Stimulated activated CD8-positive, alpha-beta memory T cell treated with anti-CD3 and anti-CD28 coated beads, Interleukin-2, amount 100 ng/mL, for 48 hours (primary cell): Measurements from ENCODE around the gene SPON1.

Experiments used
- DNase-seq, 2 donors: peaks; one replicate each; pipeline ENCODE4 v3.0.0-alpha.2; 2020; ENCODE audit warnings: low read depth in 2 of 2

Gene SPON1

GRCh38 chr11:14036469-14036868 lies 73.9 kb downstream of the SPON1 start:
- no peak for DNase-seq

- no peak for DNase-seq
Measured at GRCh38 chr11:14041040-14041439, 78.5 kb downstream of the SPON1 start.

- DNase-seq, result no peak
Measured at GRCh38 chr11:14041565-14041964, 79.0 kb downstream of the SPON1 start.

GRCh38 chr11:14042686-14043465 lies 80.4 kb downstream of the SPON1 start:
- no peak for DNase-seq

GRCh38 chr11:14044916-14045315 lies 82.4 kb downstream of the SPON1 start:
- DNase-seq, result no peak

GRCh38 chr11:14045417-14045816 lies 82.9 kb downstream of the SPON1 start:
- DNase-seq, result no peak

- DNase-seq, result no peak
Measured at GRCh38 chr11:14052198-14052597, 89.7 kb downstream of the SPON1 start.

- no peak for DNase-seq
Measured at GRCh38 chr11:14054116-14055107, 91.9 kb downstream of the SPON1 start.

- DNase-seq, result no peak
Measured at GRCh38 chr11:14055936-14056335, 93.4 kb downstream of the SPON1 start.

GRCh38 chr11:14058061-14058460 lies 95.5 kb downstream of the SPON1 start:
- no peak for DNase-seq

GRCh38 chr11:14059491-14059890 lies 97.0 kb downstream of the SPON1 start:
- DNase-seq, result no peak

GRCh38 chr11:14061721-14062120 lies 99.2 kb downstream of the SPON1 start:
- DNase-seq, result no peak

GRCh38 chr11:14065141-14065540 lies 102.6 kb downstream of the SPON1 start:
- DNase-seq, result peak in 1 of 2 donors; percentile 7

- DNase-seq, result no peak
Measured at GRCh38 chr11:14065681-14066080, 103.2 kb downstream of the SPON1 start.

GRCh38 chr11:14067686-14068085 lies 105.2 kb downstream of the SPON1 start:
- no peak for DNase-seq

- no peak for DNase-seq
Measured at GRCh38 chr11:14070896-14071295, 108.4 kb downstream of the SPON1 start.

GRCh38 chr11:14073849-14074476 lies 111.4 kb downstream of the SPON1 start:
- DNase-seq, result no peak

- DNase-seq, result peak; percentile 3 to 37
Measured at GRCh38 chr11:14075118-14076078, 112.9 kb downstream of the SPON1 start.

GRCh38 chr11:14079011-14079410 lies 116.5 kb downstream of the SPON1 start:
- DNase-seq, result no peak

- no peak for DNase-seq
Measured at GRCh38 chr11:14079797-14080196, 117.3 kb downstream of the SPON1 start.
